HEK293T (cell line): ENCODE data around the gene PRKCA.
A peak's percentile ranks its signal among the peaks of the same experiment; 100 is the strongest.

Source experiments
- CTCF ChIA-PET: fragments of 350-600 bp; formaldehyde crosslinking; extraction: SDS; loops from one replicate; lab custom pipeline; 2021; ENCODE audit warnings: antibody characterized with exemption, inconsistent platforms; lab: Yijun Ruan, JAX
- POLR2A ChIA-PET: fragments of 350-600 bp; formaldehyde crosslinking; extraction: SDS; loops from one replicate; lab custom pipeline; 2020; ENCODE audit warnings: antibody characterized with exemption, inconsistent platforms; lab: Yijun Ruan, JAX
- DNase-seq: peaks from one replicate; pipeline ENCODE4 v3.0.0; 2012; ENCODE audit warnings: mixed read lengths; ENCODE audit errors: extremely low spot score
- ARNT ChIP-seq: fragments of 450-650 bp; IDR thresholded peaks from 2 replicates; pipeline ENCODE4 v1.6.1; 2017; ENCODE audit warnings: mild to moderate bottlenecking
- BHLHE40 ChIP-seq: fragments of 450-650 bp; IDR thresholded peaks from 2 replicates; pipeline ENCODE4 v1.6.1; 2016; ENCODE audit warnings: mild to moderate bottlenecking, moderate library complexity, borderline replicate concordance
- CTBP1 ChIP-seq: fragments of 450-650 bp; IDR thresholded peaks from 2 replicates; pipeline ENCODE4 v1.6.1; 2016; ENCODE audit warnings: borderline replicate concordance
- ELF4 ChIP-seq: fragments of 450-650 bp; IDR thresholded peaks from 2 replicates; pipeline ENCODE4 v1.6.1; 2017; ENCODE audit warnings: antibody characterized with exemption
- FOXA1 ChIP-seq: fragments of 450-650 bp; IDR thresholded peaks from 2 replicates; pipeline ENCODE4 v1.6.1; 2016; ENCODE audit warnings: mild to moderate bottlenecking
- FOXK2 ChIP-seq: fragments of 450-650 bp; IDR thresholded peaks from 2 replicates; pipeline ENCODE4 v1.6.1; 2016; ENCODE audit warnings: mild to moderate bottlenecking
- FOXM1 ChIP-seq: fragments of 450-650 bp; IDR thresholded peaks from 2 replicates; pipeline ENCODE4 v1.6.1; 2017; ENCODE audit warnings: mild to moderate bottlenecking, borderline replicate concordance
- HDGF ChIP-seq: fragments of 450-650 bp; IDR thresholded peaks from 2 replicates; pipeline ENCODE4 v1.6.1; 2017; ENCODE audit warnings: antibody characterized with exemption, borderline replicate concordance
- L3MBTL2 ChIP-seq: fragments of 450-650 bp; conservative IDR thresholded peaks from 2 replicates; pipeline ENCODE4 v1.6.1; 2016; ENCODE audit warnings: mild to moderate bottlenecking
- LEF1 ChIP-seq: fragments of 450-650 bp; IDR thresholded peaks from 2 replicates; pipeline ENCODE4 v1.6.1; 2017; ENCODE audit warnings: mild to moderate bottlenecking, borderline replicate concordance
- NFRKB ChIP-seq: fragments of 450-650 bp; IDR thresholded peaks from 2 replicates; pipeline ENCODE4 v1.6.1; 2016; ENCODE audit warnings: mild to moderate bottlenecking, moderate library complexity
- PKNOX1 ChIP-seq: fragments of 450-650 bp; IDR thresholded peaks from 2 replicates; pipeline ENCODE4 v1.6.1; 2016
- SP1 ChIP-seq: fragments of 450-650 bp; IDR thresholded peaks from 2 replicates; pipeline ENCODE4 v1.6.1; 2017
- SUZ12 ChIP-seq: fragments of 450-650 bp; IDR thresholded peaks from 2 replicates; pipeline ENCODE4 v1.6.1; 2016; ENCODE audit warnings: mild to moderate bottlenecking
- TARDBP ChIP-seq: fragments of 450-650 bp; IDR thresholded peaks from 2 replicates; pipeline ENCODE4 v1.6.1; 2016
- ZNF384 ChIP-seq: fragments of 450-650 bp; IDR thresholded peaks from 2 replicates; pipeline ENCODE4 v1.6.1; 2016

Gene PRKCA

GRCh38 chr17:66302761-66303626, 581 bp downstream of the PRKCA start:
- CTCF ChIA-PET = interaction anchor here (0.6 kb wide), 1 partner anchor 48 kb away, joined by 6 read pairs; no protein-coding TSS in a partner anchor
- peak; percentile 37 for DNase-seq
- POLR2A ChIA-PET = interaction anchor here (1.0 kb wide), 1 partner anchor 130 kb away, joined by 3 read pairs; no protein-coding TSS in a partner anchor
- TF ChIP-seq L3MBTL2 (peak; percentile 63; the same call in 1 of the 2 replicates), TARDBP (no peak), HDGF (no peak), PKNOX1 (no peak), FOXA1 (no peak)

- POLR2A ChIA-PET = no interaction called here
- TF ChIP-seq ELF4 (no peak), ZNF384 (no peak), FOXA1 (no peak), SP1 (no peak), LEF1 (no peak), HDGF (no peak), NFRKB (no peak), L3MBTL2 (no peak), CTBP1 (no peak), FOXM1 (no peak), BHLHE40 (no peak)
- CTCF ChIA-PET = interaction anchor here (0.9 to 1.3 kb wide), 3 partner anchors 13 to 263 kb away, joined by 4 read pairs; no protein-coding TSS in a partner anchor
- DNase-seq = peak; percentile 11
Measured at GRCh38 chr17:66304304-66305174, 2.1 kb downstream of the PRKCA start.

GRCh38 chr17:66306446-66306845, 4.0 kb downstream of the PRKCA start:
- no peak for TF ChIP-seq LEF1
- no peak for TF ChIP-seq SUZ12
- no peak for TF ChIP-seq NFRKB
- no peak for TF ChIP-seq ZNF384
- TF ChIP-seq L3MBTL2 = no peak
- TF ChIP-seq HDGF = no peak
- TF ChIP-seq TARDBP = no peak
- no peak for TF ChIP-seq PKNOX1
- TF ChIP-seq FOXM1 = no peak
- TF ChIP-seq FOXK2 = no peak
- TF ChIP-seq ARNT = no peak
- TF ChIP-seq BHLHE40 = no peak
- TF ChIP-seq SP1 = no peak
- TF ChIP-seq CTBP1 = no peak
- no peak for TF ChIP-seq ELF4
- ChIA-PET CTCF (no interaction called here), POLR2A (no interaction called here)
- no peak for DNase-seq

- POLR2A ChIA-PET = no interaction called here
- TF ChIP-seq NFRKB (no peak), FOXM1 (no peak), FOXA1 (no peak), ARNT (no peak), TARDBP (no peak), BHLHE40 (no peak), LEF1 (no peak), SP1 (no peak), L3MBTL2 (no peak), ELF4 (no peak), SUZ12 (no peak), CTBP1 (no peak), FOXK2 (no peak), HDGF (no peak), PKNOX1 (no peak), ZNF384 (no peak)
Measured at GRCh38 chr17:66307257-66307656, 4.8 kb downstream of the PRKCA start.

GRCh38 chr17:66308856-66309255, 6.4 kb downstream of the PRKCA start:
- no peak for DNase-seq
- CTCF ChIA-PET = no interaction called here
- POLR2A ChIA-PET = no interaction called here
- TF ChIP-seq ARNT (no peak), BHLHE40 (no peak), SUZ12 (no peak), PKNOX1 (no peak), CTBP1 (no peak), LEF1 (no peak), ZNF384 (no peak), L3MBTL2 (no peak), FOXA1 (no peak), HDGF (no peak), FOXK2 (no peak), TARDBP (no peak), SP1 (no peak), ELF4 (no peak), NFRKB (no peak), FOXM1 (no peak)

More at GRCh38 chr17:66307257-66307656, 4.8 kb downstream of the PRKCA start:
- CTCF ChIA-PET = no interaction called here
- DNase-seq = no peak
